ENCODE measurements around the gene CEP70.

GRCh38 chr3:138457863-138458735 is 136.0 kb downstream of the CEP70 start:
- no peak for TF ChIP-seq CTCF (IDR thresholded peaks at IDR 0.05; ENCODE audit: low read length)
- no peak for TF ChIP-seq EZH2 (IDR thresholded peaks at IDR 0.05; ENCODE audit: borderline replicate concordance, low read length)

Data from OCI-LY1 (cell line).